K562 (cell line): ENCODE data around the gene CDIPT. TPM values are rescaled to one million over a fixed set of nuclear protein-coding genes. Genes with fewer than 3 reads are reported as not detected.

Experiments
- EHMT2 ChIP-seq: fragments of 450-650 bp; IDR thresholded peaks from 2 replicates; pipeline ENCODE4 v1.6.1; 2018; ENCODE audit warnings: antibody characterized with exemption
- FUS ChIP-seq: fragments of 200-400 bp; formaldehyde crosslinking; optimal IDR thresholded peaks from 2 replicates; pipeline ENCODE3; 2017; ENCODE audit warnings: low read depth, low read length
- HDGF ChIP-seq: fragments of 450-650 bp; IDR thresholded peaks from 2 replicates; pipeline ENCODE4 v1.6.1; 2016
- ILK ChIP-seq: fragments of 450-650 bp; IDR thresholded peaks from 2 replicates; pipeline ENCODE4 v1.6.1; 2016; ENCODE audit warnings: missing genetic modification characterization, low read depth, mild to moderate bottlenecking, missing compliant biosample characterization, moderate library complexity, borderline replicate concordance
- PHTF2 ChIP-seq: fragments of 250-450 bp; sonication (Bioruptor Pico); IDR thresholded peaks from 2 replicates; pipeline ENCODE4 v1.5.0; 2021; ENCODE audit warnings: mild to moderate bottlenecking
- SAP30 ChIP-seq: fragments of 200-600 bp; sonication (generic); IDR thresholded peaks from 2 replicates; pipeline ENCODE4 v1.6.1; 2012; ENCODE audit warnings: borderline replicate concordance, low read depth, mild to moderate bottlenecking, moderate library complexity, low read length, control low read depth, inconsistent platforms; ENCODE audit not compliant: insufficient read depth, poor library complexity, severe bottlenecking
- SIRT6 ChIP-seq: IDR thresholded peaks from one replicate; pipeline ENCODE4 v1.6.1; 2012; ENCODE audit warnings: low read depth, mild to moderate bottlenecking, control low read depth, inconsistent platforms, low read length, moderate library complexity
- TEAD4 ChIP-seq, 2 experiments: sonication (generic) in 1 of 2; formaldehyde crosslinking in 1 of 2; IDR thresholded peaks; 2 replicates each; pipeline versions ENCODE4 v1.6.1 to v1.8.0; 2012 to 2022; ENCODE audit warnings: borderline replicate concordance in 1 of 2, inconsistent platforms in 1 of 2, low read length in 1 of 2, mild to moderate bottlenecking in 1 of 2, missing genetic modification reagents in 1 of 2
- YY1 ChIP-seq, 3 experiments: IDR thresholded peaks; 2 replicates each; pipeline ENCODE4 v1.6.1; 2011; ENCODE audit warnings: low read length in 2 of 3, mild to moderate bottlenecking in 2 of 3, moderate library complexity in 2 of 3, borderline replicate concordance in 1 of 3, control low read depth in 1 of 3, low read depth in 1 of 3; ENCODE audit not compliant: insufficient read depth in 3 of 3, insufficient replicate concordance in 2 of 3, control insufficient read depth in 1 of 3, insufficient read length in 1 of 3; ENCODE audit errors: extremely low read depth in 1 of 3
- ZNF780A ChIP-seq: fragments of 250-450 bp; sonication (Bioruptor Pico); IDR thresholded peaks from 2 replicates; pipeline ENCODE4 v1.5.0; 2021; ENCODE audit warnings: mild to moderate bottlenecking
- polyA plus RNA-seq, 8 experiments: library from polyadenylated mRNA; depleted of rRNA in 4 of 8; stranded (reverse) in 5 of 8; unstranded in 3 of 8; fragments of >200 nt; fragmentation: Nextera tagmentation in 2 of 8; fragmentation: Illumina TruSeq in 1 of 8; extraction: Ambion mirVana in 2 of 8; extraction: Trizol in 1 of 8; gene quantifications; 2 replicates each; pipeline versions ENCODE4 v1.2.1 to v1.2.3, GENCODE V29; 2011 to 2014; ENCODE audit warnings: inconsistent platforms in 1 of 8, missing spikeins in 1 of 8
- total RNA-seq, 7 experiments: library from RNA; depleted of rRNA in 6 of 7; stranded (reverse); fragments of >200 nt in 6 of 7; fragmentation: Illumina TruSeq in 2 of 7; extraction: Trizol in 2 of 7; gene quantifications; 2 replicates each; pipeline versions ENCODE4 v1.2.1 to v1.2.3, GENCODE V29; 2011 to 2021; ENCODE audit warnings: low replicate concordance in 1 of 7
- TF ChIP-seq, protein P1 (sequence below): IDR thresholded peaks from 3 replicates; pipeline ENCODE4 v1.6.1; 2011; ENCODE audit warnings: borderline replicate concordance, mild to moderate bottlenecking; ENCODE audit not compliant: insufficient read length, insufficient read depth
- TF ChIP-seq, protein P2 (sequence below): fragments of 250-450 bp; sonication (Bioruptor Pico); IDR thresholded peaks from 2 replicates; pipeline ENCODE4 v1.5.0; 2021; ENCODE audit warnings: mild to moderate bottlenecking, moderate library complexity
- TF ChIP-seq, protein P3 (sequence below): fragments of 450-650 bp; IDR thresholded peaks from 2 replicates; pipeline ENCODE4 v1.6.1; 2016; ENCODE audit warnings: low read depth, mild to moderate bottlenecking, moderate library complexity

The CDIPT gene
- total and polyA plus RNA-seq, 9 of the 15 experiments (the other 6 are each of a cell fraction or from before 2014, with no cell fraction given) = 1.3 to 37.0 (median 23.0) TPM

DNA sequence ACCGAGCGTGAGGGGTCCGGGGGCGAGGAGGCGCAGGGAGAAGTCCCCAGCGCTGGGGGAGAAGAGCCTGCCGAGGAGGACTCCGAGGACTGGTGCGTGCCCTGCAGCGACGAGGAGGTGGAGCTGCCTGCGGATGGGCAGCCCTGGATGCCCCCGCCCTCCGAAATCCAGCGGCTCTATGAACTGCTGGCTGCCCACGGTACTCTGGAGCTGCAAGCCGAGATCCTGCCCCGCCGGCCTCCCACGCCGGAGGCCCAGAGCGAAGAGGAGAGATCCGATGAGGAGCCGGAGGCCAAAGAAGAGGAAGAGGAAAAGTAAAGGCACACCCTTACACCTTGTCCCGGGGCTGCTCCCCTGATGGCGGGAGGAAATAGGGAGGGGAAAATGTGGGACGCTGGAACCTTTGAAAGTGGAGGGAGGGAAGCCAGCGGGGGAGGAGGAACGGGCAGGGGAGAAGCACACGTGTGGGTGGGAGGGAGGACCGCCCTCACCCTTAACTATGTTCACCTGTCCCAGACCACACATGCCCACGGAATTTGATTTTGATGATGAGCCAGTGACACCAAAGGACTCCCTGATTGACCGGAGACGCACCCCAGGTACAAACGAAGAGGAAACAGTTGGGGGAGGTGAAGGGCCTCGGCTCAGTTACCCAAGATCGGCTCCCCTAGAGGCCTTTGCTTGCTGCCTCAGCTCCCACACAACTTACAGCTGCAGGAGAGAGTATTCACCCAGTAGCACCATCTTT is 46.2 kb downstream of the CDIPT start (continued):
- TF ChIP-seq, protein P1, sequence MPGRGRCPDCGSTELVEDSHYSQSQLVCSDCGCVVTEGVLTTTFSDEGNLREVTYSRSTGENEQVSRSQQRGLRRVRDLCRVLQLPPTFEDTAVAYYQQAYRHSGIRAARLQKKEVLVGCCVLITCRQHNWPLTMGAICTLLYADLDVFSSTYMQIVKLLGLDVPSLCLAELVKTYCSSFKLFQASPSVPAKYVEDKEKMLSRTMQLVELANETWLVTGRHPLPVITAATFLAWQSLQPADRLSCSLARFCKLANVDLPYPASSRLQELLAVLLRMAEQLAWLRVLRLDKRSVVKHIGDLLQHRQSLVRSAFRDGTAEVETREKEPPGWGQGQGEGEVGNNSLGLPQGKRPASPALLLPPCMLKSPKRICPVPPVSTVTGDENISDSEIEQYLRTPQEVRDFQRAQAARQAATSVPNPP = no peak
- no peak for TF ChIP-seq SIRT6
- TF ChIP-seq, protein P2, sequence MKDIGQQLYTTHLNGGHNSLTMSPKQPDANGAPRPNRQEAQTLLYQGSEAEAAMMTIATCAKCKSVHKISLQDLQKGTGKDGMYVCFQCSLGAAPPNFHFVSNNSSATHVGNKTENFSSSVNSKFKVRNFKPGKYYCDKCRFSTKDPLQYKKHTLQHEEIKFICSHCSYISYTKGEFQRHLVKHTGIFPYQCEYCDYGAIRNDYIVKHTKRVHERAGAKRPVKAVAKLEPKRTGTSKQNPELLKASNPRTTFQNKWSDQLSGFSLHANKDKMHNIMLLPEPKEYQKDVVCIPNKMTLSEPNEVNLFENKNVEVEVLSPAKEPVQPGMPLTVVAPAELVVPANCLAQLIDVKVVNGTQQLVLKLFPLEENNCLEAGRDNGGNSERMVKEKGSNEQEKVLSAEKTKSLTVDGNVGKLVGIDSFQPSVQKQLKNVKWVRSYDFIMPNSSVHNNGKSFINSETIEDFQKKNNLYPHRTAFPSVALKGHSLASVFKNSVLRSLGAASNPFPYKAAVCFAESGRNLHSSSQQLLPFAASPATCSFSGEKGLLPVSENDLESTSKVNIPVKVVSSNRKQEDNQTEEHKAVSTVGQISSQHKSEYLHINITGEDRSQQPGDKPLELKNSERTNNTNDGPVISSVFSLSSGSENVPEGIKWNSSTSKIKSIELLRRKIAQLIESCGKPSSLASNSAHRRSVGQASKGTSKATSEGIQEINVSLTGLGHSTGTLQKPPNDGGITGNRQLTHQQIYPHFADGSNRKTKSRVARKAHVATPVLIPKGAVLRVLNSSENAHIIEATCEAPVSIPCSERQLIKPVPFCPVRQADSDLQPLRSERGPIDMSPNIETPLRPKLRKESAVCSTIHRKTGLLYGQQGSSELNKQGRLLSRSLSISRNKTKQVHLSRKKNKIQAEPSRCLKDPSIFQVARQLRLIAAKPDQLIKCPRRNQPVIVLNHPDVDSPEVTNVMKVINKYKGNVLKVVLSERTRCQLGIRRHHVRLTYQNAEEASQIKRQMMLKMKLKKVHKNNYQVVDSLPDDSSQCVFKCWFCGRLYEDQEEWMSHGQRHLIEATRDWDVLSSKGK = no peak
- peak in 1 of 3 experiments; percentile 13 for TF ChIP-seq YY1 (IDR thresholded peaks at IDR 0.05; ENCODE audit: borderline replicate concordance in 1 of 3, control insufficient read depth in 1 of 3, extremely low read depth in 1 of 3, insufficient read depth in 3 of 3, insufficient read length in 1 of 3, insufficient replicate concordance in 2 of 3, low read depth in 1 of 3, low read length in 2 of 3)
- TF ChIP-seq TEAD4 (IDR thresholded peaks at IDR 0.05; ENCODE audit: low read length) = no peak
- TF ChIP-seq TEAD4 (CRISPR knock-in tag; IDR thresholded peaks at IDR 0.05; ENCODE audit: borderline replicate concordance) = no peak
- no peak for TF ChIP-seq ILK
- TF ChIP-seq EHMT2 = no peak
- TF ChIP-seq, protein P3, sequence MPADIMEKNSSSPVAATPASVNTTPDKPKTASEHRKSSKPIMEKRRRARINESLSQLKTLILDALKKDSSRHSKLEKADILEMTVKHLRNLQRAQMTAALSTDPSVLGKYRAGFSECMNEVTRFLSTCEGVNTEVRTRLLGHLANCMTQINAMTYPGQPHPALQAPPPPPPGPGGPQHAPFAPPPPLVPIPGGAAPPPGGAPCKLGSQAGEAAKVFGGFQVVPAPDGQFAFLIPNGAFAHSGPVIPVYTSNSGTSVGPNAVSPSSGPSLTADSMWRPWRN = no peak
- TF ChIP-seq ZNF780A (CRISPR knock-in tag) = no peak
- 0 out of 2 replicates have a peak, but pooled peaks have one; percentile 21 for TF ChIP-seq HDGF
- no peak for TF ChIP-seq PHTF2 (CRISPR knock-in tag)
- TF ChIP-seq FUS = no peak
- TF ChIP-seq SAP30 = no peak
